Sigmoid colon (tissue), 7 donors: ENCODE data around the gene CDCP1. TPM values are rescaled to one million over a fixed set of nuclear protein-coding genes. Genes with fewer than 3 reads are reported as not detected.

Experiments
- DNase-seq: peaks from one replicate; pipeline ENCODE4 v3.0.0-alpha.2; 2019
- H3K27ac ChIP-seq, 4 donors: fragments of 200-600 bp; sonication (generic); one replicate each; pipeline ENCODE4 v1.5.1; 2016 to 2019; ENCODE audit warnings: mild to moderate bottlenecking in 1 of 4
- H3K27me3 ChIP-seq, 3 donors: fragments of 200-600 bp; sonication (generic); one replicate each; pipeline ENCODE4 v1.5.1; 2019; ENCODE audit warnings: mild to moderate bottlenecking in 1 of 3
- H3K36me3 ChIP-seq, 4 donors: fragments of 200-600 bp; sonication (generic); one replicate each; pipeline ENCODE4 v1.5.1; 2016 to 2019
- H3K4me1 ChIP-seq, 4 donors: fragments of 200-600 bp; sonication (generic); one replicate each; pipeline ENCODE4 v1.5.1; 2017 to 2019
- H3K4me3 ChIP-seq, 4 donors: fragments of 200-600 bp; sonication (generic); one replicate each; pipeline ENCODE4 v1.5.1; 2017 to 2019; ENCODE audit warnings: mild to moderate bottlenecking in 2 of 4, moderate library complexity in 1 of 4
- H3K9me3 ChIP-seq, 4 donors: fragments of 200-600 bp in 3 of 4; sonication (generic) in 3 of 4; one replicate each; pipeline versions ENCODE4 v1.5.1 to v1.6.1; 2013 to 2019
- EP300 ChIP-seq, 4 donors: sonication (generic); formaldehyde crosslinking; IDR thresholded peaks; one replicate each; pipeline ENCODE4 v1.6.1; 2017; ENCODE audit warnings: antibody characterized with exemption in 4 of 4
- POLR2A ChIP-seq, 2 donors: fragments of 450-650 bp; IDR thresholded peaks; one replicate each; pipeline ENCODE4 v1.6.1; 2016; ENCODE audit warnings: antibody characterized with exemption in 2 of 2, mild to moderate bottlenecking in 2 of 2, moderate library complexity in 2 of 2
- POLR2AphosphoS5 ChIP-seq, 4 donors: sonication (generic); formaldehyde crosslinking; IDR thresholded peaks; one replicate each; pipeline ENCODE4 v1.6.1; 2017; ENCODE audit warnings: antibody characterized with exemption in 4 of 4
- WGBS, 2 donors: extraction: QIAGEN DNeasy Blood & Tissue Kit; methylation state at CpG; one replicate each; pipeline ENCODE4 v1.1.7; 2013; 5-methylcytosine and 5-hydroxymethylcytosine counted together
- intact Hi-C: fragments of 100-400 bp; cut with DNase I; formaldehyde crosslinking; loops from one replicate; pipeline ENCODE4 v1.15.1; 2023
- polyA plus RNA-seq, 3 donors: library from polyadenylated mRNA; stranded (reverse); fragments of 200-250 nt; gene quantifications; one replicate each; pipeline ENCODE4 v1.2.3, GENCODE V29; 2013
- total RNA-seq, 4 donors: library from RNA; depleted of rRNA; stranded (reverse); fragments of >200 nt; gene quantifications; one replicate each; pipeline ENCODE4 v1.1.0, GENCODE V29; 2016
- TF ChIP-seq, protein P1 (sequence below), 4 experiments: fragments of 450-650 bp in 3 of 4; fragments of 200-600 bp in 1 of 4; IDR thresholded peaks; one replicate each; pipeline ENCODE4 v1.5.1; 2016 to 2019; ENCODE audit warnings: antibody characterized with exemption in 4 of 4, mild to moderate bottlenecking in 3 of 4, moderate library complexity in 2 of 4
- donor health status: healthy with polysubstance abuse.
- donor health status: Bipolar disorder and iron deficiency.
- donor health status: healthy.

Gene CDCP1
- total and polyA plus RNA-seq, 7 donors: 0.71 to 35.2 (median 1.2) TPM

GRCh38 chr3:45062697-45063070 lies 83.5 kb downstream of the CDCP1 start:
- intact Hi-C loops: no loop called here
- Histone ChIP-seq H3K27me3 (no peaks in the 10 kb centered on the region), H3K4me1 (peaks cover 0 to 8% (median 3%) of the 10 kb centered on the region in 4 donors), H3K9me3 (no peaks in the 10 kb centered on the region), H3K27ac (peak overlapping the region in 1 of 4 donors; percentile 30), H3K4me3 (no peak overlapping the region), H3K36me3 (no peaks in the 10 kb centered on the region)
- WGBS, 2 donors: 96 to 98% methylated on average over 1 of the region's 1 CpG
- no peak for TF ChIP-seq EP300 (IDR thresholded peaks at IDR 0.05)
- TF ChIP-seq POLR2A (IDR thresholded peaks at IDR 0.05): no peak
- no peak for TF ChIP-seq POLR2AphosphoS5 (IDR thresholded peaks at IDR 0.05)
- TF ChIP-seq, protein P1, sequence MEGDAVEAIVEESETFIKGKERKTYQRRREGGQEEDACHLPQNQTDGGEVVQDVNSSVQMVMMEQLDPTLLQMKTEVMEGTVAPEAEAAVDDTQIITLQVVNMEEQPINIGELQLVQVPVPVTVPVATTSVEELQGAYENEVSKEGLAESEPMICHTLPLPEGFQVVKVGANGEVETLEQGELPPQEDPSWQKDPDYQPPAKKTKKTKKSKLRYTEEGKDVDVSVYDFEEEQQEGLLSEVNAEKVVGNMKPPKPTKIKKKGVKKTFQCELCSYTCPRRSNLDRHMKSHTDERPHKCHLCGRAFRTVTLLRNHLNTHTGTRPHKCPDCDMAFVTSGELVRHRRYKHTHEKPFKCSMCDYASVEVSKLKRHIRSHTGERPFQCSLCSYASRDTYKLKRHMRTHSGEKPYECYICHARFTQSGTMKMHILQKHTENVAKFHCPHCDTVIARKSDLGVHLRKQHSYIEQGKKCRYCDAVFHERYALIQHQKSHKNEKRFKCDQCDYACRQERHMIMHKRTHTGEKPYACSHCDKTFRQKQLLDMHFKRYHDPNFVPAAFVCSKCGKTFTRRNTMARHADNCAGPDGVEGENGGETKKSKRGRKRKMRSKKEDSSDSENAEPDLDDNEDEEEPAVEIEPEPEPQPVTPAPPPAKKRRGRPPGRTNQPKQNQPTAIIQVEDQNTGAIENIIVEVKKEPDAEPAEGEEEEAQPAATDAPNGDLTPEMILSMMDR (IDR thresholded peaks at IDR 0.05): no peak
- no peak for DNase-seq

DNA sequence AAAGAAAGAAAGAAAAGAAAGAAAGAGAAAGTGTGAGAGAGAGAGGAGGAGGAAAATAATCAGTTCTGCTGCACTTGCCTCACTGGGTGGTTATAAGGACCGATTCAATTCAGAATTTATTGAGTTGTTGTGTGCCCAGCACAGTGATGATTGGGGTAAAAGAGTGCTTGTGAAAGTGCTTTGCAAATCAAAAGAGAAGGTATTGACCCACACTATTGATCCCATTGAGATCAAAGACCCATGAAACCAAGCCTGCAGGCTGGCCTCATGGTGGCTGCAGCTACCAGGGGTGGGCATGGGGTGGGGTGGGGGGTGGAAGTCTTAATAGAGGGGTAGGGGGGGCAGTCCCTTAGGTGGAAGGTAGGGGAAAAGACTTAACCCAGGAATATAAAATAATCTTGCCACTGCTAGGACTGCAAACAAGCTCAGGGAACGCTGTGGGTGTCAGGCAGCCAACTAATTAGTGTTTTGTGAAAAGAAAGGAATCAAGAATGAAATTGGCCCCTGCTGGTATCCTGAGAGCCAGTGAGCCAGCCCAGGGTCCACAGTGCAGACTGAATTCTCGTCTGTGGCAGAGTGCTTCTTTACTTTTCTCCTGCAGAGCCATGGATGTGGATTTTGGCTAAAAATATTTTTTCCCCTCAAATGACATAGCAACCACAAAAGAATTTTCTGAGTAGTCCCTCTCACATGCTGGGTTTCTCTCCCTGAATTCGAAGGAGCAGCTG lies 85.8 kb downstream of the CDCP1 start:
- no peak overlapping the region for H3K27ac ChIP-seq
- DNase-seq: no peak
- no peak overlapping the region for H3K4me3 ChIP-seq
- no peaks in the 10 kb centered on the region for H3K27me3 ChIP-seq
- intact Hi-C loops: no loop called here
- TF ChIP-seq POLR2AphosphoS5 (IDR thresholded peaks at IDR 0.05) (no peak), POLR2A (IDR thresholded peaks at IDR 0.05) (no peak), EP300 (IDR thresholded peaks at IDR 0.05) (no peak)
- TF ChIP-seq, protein P1 (IDR thresholded peaks at IDR 0.05): no peak
- no peaks in the 10 kb centered on the region for H3K9me3 ChIP-seq
- whole genome bisulfite sequencing, 2 donors: 70 to 71% methylated on average over 4 of the region's 4 CpGs
- peaks cover 0 to 31% (median 24%) of the 10 kb centered on the region in 4 donors for H3K4me1 ChIP-seq
- no peaks in the 10 kb centered on the region for H3K36me3 ChIP-seq

GRCh38 chr3:45059132-45059531 lies 87.0 kb downstream of the CDCP1 start:
- H3K9me3 ChIP-seq: no peaks in the 10 kb centered on the region
- no peaks in the 10 kb centered on the region for H3K27me3 ChIP-seq
- no peak overlapping the region for H3K27ac ChIP-seq
- no peak for TF ChIP-seq POLR2AphosphoS5 (IDR thresholded peaks at IDR 0.05)
- TF ChIP-seq, protein P1 (IDR thresholded peaks at IDR 0.05): no peak
- no peak for TF ChIP-seq POLR2A (IDR thresholded peaks at IDR 0.05)
- no peaks in the 10 kb centered on the region for H3K36me3 ChIP-seq
- WGBS, 2 donors: 92 to 94% methylated on average over 2 of the region's 2 CpGs
- H3K4me1 ChIP-seq: peaks cover 0 to 40% (median 34%) of the 10 kb centered on the region in 4 donors
- intact Hi-C loops: loop anchor here (5.0 kb wide), 1 partner anchor 153 kb away; no protein-coding TSS in a partner anchor
- DNase-seq: no peak
- no peak overlapping the region for H3K4me3 ChIP-seq

DNA sequence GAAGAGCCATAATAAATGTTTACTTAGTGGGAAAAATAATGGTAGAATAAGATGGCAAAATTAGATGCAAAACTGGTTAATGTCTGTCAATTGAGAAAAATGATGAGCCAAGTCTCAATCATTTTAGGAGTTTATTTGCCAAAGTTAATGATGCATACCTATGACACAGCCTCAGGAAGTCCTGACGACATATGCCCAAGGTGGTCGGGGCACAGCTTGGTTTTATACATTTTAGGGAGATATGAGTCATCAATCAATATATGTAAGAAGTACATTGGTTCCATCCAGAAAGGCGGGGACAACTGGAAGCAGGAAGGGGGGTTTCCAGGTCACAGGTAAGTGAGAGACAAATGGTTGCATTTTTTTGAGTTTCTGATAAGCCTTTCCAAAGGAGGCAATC lies 88.6 kb downstream of the CDCP1 start:
- DNase-seq: no peak
- no peaks in the 10 kb centered on the region for H3K9me3 ChIP-seq
- H3K36me3 ChIP-seq: no peaks in the 10 kb centered on the region
- intact Hi-C loops: loop anchor here (5.0 kb wide), 1 partner anchor 155 kb away; no protein-coding TSS in a partner anchor
- H3K27me3 ChIP-seq: no peaks in the 10 kb centered on the region
- TF ChIP-seq POLR2A (IDR thresholded peaks at IDR 0.05): no peak
- TF ChIP-seq, protein P1 (IDR thresholded peaks at IDR 0.05): no peak
- no peak for TF ChIP-seq EP300 (IDR thresholded peaks at IDR 0.05)
- TF ChIP-seq POLR2AphosphoS5 (IDR thresholded peaks at IDR 0.05): no peak
- 71 to 83% methylated on average over 3 of the region's 3 CpGs for WGBS, 2 donors
- peak overlapping the region; percentile 69 to 79 (median 72) for H3K27ac ChIP-seq
- peaks cover 0 to 44% (median 35%) of the 10 kb centered on the region in 4 donors for H3K4me1 ChIP-seq
- no peak overlapping the region for H3K4me3 ChIP-seq
